HEK293T (cell line): ENCODE data around the gene ATP2B2.

Experiments used
- CTBP1 ChIP-seq: fragments of 450-650 bp; IDR thresholded peaks from 2 replicates; pipeline ENCODE4 v1.6.1; 2016; ENCODE audit warnings: borderline replicate concordance
- FOXM1 ChIP-seq: fragments of 450-650 bp; IDR thresholded peaks from 2 replicates; pipeline ENCODE4 v1.6.1; 2017; ENCODE audit warnings: mild to moderate bottlenecking, borderline replicate concordance

- no peak for TF ChIP-seq CTBP1
- no peak for TF ChIP-seq FOXM1
Observed at GRCh38 chr3:10552631-10552943, 47.2 kb upstream of the ATP2B2 start.
